ENCODE measurements around the gene RNF213.

The RNF213 gene

DNA sequence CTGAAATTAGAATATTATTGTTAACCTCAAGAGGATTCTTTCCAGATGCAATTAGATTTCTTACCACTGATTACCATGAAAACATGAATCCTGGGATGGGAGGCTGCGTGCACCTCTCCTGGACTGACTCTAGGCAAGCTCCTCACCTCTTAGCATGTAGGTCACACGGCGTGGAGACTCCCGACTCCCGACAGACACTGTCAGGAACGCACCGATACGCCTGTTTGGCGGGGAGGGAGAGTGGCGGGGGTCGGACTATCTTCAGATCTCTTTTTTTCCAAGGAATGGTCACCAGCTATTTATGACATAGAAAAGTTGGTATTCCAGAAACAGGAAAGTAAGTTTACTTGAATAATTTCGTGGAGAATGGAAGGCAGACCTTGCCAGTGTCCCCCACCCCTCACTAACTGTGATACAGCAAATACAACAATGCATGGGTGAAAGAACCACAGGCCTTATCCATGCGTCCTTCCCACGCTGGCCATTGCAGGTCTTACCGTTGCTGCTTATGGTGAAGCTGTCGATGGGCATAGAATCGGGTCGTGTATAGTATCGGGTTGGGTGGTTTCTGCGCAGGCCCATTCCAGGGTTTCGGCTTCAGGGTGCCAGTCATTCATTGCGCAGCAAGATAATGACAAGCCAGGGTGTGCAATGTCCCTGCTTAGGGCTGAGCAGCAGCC lies 91.7 kb downstream of the RNF213 start:
- no peak for DNase-seq (ENCODE audit: low spot score)

- DNase-seq (ENCODE audit: low spot score): no peak
Observed at GRCh38 chr17:80352991-80353665, 92.5 kb downstream of the RNF213 start.

GRCh38 chr17:80353718-80354275 lies 93.1 kb downstream of the RNF213 start:
- DNase-seq (ENCODE audit: low spot score): peak; percentile 57

DNA sequence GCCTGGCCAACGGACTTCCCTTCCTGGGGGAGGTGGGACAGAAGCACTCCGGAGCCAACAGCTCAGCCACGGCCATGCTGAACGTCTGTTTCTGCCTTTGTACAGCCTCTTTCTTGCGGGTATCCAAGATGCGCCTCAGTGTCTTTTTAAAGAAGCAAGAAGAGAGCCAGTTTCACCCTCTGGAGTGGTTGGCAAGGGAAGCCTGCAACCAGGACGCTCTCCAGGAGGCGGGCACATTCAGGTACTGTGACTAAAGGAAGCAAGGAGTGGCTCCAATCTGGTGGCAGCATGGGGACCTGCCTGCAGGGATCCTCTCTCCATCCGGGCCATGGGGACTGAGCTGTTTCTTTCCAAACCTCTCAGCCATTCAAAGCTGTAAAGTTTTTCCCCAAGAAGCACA lies 93.7 kb downstream of the RNF213 start:
- DNase-seq (ENCODE audit: low spot score): peak; percentile 18

- DNase-seq (ENCODE audit: low spot score): no peak
Observed at GRCh38 chr17:80356231-80356856, 95.7 kb downstream of the RNF213 start.

DNA sequence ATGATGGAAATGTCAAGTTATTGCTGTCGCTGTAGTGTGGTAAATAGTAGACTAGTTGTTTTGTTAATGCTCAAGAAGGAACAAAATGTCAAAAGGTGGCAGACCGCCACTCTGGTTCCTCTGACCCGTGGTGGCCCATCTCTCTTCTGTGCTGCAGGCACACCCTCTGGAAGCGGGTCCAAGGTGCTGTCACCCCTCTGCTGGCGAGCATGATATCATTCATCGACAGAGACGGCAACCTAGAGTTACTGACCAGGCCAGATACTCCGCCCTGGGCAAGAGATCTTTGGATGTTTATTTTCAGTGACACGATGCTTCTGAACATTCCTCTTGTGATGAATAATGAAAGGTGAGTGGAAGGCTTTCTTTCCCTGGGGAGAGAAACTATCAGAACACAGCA lies 97.5 kb downstream of the RNF213 start:
- peak; percentile 20 for DNase-seq (ENCODE audit: low spot score)

GRCh38 chr17:80358861-80359260 lies 98.2 kb downstream of the RNF213 start:
- DNase-seq (ENCODE audit: low spot score): peak; percentile 37

DNA sequence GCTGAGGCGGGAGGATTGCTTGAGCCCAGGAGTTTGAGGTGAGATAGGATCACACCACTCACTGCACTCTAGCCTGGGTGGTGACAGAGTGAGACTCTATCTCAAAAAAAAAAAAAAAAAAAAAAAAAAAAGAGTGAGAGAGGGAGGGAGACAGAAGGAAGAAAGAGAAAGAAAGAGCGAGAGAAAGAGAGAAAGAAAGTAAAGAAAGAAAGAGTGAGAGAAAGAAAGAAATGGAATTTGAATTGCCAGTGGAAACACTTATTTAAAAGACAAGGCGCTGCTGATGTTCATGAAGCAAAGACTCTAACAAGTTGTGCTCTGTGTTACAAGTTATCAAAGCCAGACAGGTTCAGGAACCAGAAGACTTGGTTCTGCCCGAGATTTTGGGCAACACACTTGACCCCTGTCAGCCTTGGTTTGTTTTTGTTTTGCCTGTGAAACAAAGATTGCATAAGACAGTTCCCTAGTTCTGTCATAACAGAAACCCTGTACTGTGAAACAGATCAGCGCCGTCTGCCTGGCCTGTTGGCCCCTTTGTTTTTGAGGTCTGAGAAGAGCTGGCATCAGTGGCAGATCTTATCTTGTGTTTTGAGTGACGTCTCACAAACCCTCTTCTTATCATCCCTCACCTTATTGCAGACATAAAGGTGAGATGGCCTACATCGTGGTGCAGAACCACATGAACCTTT lies 98.9 kb downstream of the RNF213 start:
- DNase-seq (ENCODE audit: low spot score): peak; percentile 15

GRCh38 chr17:80360396-80360795 lies 99.7 kb downstream of the RNF213 start:
- DNase-seq (ENCODE audit: low spot score): peak; percentile 36

- no peak for DNase-seq (ENCODE audit: low spot score)
Observed at GRCh38 chr17:80361495-80362220, 101.0 kb downstream of the RNF213 start.

DNA sequence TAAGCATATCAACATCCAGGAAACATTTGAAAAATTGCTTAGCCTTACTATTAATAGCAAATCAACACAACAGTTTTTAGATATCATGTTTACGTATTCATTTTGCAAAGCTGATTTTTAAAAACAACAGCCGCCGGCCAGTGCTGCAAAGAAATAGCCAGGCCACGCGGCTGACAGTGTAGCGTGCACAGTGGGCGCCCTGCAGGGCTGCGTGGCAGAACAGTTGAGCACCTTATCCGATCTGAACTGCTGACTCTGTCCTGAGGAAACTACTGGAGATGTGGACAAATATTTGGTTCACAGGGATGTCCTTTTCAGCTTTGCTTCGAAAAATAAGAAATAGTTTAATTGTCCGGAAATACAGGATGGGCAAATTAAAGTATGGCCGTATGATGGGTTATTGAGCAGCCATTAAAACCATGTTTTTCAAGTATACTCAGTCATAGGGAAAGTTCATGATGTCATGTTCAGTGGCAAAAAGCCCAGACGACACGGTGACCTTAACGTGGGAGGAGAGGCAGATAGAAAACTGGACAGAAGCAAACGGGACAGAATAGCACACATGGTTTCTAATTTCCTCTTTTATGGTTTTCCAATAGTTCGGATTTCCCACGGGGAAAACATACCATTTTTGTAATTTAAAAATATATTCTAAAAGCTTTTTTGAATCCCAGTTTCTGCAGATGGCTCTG lies 101.9 kb downstream of the RNF213 start:
- no peak for DNase-seq (ENCODE audit: low spot score)

DNA sequence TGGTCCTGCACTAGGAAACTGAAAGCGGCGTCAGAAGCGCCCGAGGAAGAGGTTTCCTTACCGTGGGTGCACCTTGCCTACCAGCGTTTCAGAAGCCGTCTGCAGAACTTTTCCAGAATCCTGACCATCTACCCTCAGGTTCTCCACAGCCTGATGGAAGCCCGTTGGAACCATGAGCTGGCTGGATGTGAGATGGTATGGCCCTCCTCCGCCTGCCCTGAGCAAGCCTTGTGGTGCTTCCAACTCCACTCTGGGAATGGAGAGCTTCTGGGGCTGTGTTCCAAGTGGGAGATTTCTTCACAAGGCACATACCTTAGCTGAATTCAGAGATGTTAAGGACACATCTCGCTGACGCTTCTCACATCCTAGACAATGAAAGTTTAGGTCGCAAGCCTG lies 102.5 kb downstream of the RNF213 start:
- DNase-seq (ENCODE audit: low spot score): no peak

GRCh38 chr17:80363518-80364090 lies 103.0 kb downstream of the RNF213 start:
- DNase-seq (ENCODE audit: low spot score): no peak

DNA sequence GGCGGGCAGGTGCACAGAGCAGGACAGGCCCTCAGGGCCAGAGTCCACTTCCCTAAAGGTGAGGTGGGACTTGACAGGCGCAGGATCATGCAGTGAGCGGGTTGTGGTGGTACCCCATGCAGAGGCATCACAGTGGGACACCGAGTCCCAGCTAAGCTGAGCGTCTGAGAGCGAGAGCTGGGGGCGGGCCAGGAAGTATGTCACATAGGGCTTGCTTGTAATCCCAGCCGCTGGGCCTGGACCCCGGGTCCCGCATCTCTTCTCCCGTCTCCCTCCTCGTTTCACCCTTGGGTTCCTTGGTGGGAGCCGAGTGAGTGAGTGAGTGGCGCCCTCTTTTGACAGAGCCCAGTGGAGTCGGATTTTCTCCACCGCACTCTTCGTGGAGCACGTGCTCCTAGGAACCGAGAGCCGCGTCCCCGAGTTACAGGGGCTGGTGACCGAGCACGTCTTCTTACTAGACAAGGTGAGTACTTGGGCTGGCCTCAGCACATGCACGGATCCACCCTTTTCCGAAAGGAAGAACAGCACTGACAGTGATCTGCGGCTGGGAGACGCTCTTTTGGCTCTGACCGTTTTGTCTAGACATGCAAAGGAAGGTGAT lies 103.5 kb downstream of the RNF213 start:
- DNase-seq (ENCODE audit: low spot score): no peak

DNA sequence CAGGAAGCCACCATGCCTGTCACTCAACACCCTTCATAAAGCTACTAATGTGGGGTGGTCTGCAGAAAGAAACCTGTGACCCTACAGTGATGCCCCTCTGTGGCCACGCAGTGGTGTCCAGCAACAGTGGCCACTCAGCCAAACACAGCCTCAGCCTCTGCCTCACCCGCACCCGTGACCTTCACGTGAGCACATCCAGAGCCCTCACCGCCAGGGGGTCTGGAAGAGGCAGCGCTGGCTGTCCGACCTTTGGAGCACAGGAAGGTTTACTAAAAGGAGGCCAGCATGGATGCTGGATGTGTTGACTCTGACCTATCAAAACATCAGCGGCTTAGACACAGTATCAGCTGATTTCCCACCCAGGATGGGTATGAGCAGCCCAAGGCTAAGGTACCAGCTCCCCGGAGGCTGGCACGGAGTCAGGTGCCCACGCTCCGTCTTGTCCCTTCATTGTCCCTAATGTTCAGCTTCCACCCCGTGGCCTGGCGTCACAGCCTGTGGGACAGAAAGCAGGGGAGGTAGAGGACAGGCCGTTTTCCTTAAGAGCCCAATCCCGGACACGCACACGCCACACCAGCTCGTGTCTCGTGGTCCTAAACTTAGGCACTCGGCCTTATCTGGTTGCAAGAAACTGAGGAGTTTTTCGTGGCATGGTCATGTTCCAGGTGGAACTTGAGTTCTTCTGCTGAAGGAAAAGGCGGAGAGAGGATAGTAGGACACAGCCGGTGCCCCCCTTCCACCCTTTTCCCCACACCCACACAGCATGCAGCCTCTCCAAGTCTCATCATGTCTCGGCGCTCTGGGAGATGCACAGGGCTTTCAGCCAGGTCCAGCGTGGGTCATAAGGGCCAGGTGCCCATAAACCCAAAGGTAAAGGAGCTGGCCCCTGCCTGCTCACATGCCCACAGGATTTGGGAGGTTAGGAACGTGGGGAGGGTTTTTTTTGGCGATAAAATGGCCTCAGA lies 104.6 kb downstream of the RNF213 start:
- no peak for DNase-seq (ENCODE audit: low spot score)

GRCh38 chr17:80365983-80366382 lies 105.3 kb downstream of the RNF213 start:
- DNase-seq (ENCODE audit: low spot score): no peak

GRCh38 chr17:80367503-80367902 lies 106.9 kb downstream of the RNF213 start:
- DNase-seq (ENCODE audit: low spot score): no peak

DNA sequence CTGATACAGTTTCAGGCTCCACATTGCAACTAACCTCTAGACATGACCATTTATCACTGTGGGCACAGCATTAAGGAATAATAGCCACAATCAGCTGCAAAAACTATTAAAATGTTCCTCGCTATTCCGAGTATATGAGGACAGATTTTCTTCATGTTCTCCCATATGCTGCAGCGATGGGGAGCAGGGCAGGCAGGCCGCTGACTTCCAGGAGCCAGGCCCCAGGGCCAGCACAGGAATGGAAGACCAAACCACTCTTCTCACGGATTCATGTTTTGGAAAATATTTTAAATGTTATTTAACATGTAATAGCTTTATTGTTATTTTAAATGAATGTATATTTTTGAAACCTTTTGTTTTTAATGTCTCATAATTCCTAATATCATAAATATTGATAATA lies 110.5 kb downstream of the RNF213 start:
- no peak for DNase-seq (ENCODE audit: low spot score)

DNA sequence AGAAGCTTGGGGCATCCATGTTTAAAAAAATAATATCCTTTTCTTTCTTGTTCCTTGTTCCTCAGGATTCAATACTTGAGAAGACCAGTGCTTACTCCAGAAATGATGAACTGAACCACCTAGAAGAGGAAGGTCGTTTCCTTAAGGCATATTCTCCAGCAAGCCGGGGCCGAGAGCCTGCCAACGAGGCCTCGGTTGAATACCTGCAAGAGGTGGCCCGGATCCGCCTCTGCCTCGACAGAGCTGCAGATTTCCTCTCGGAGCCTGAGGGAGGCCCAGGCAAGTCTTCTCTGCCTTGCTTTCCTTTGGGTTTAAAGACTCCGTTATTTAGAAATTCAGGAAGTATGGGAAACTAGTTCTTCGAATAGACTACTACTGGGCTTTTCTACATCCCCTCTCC lies 111.8 kb downstream of the RNF213 start:
- no peak for DNase-seq (ENCODE audit: low spot score)
